NCI-H1694 (cell line): ENCODE data around the gene STARD3NL.
"Not testable (repeated sequence)": the region's sequence is repeated elsewhere in the genome, so short reads cannot be mapped to it uniquely, and the experiment has no call there.

Source experiments
- DNase-seq: peaks from one replicate; lab custom pipeline; 2025; lab: John Stamatoyannopoulos, UW

STARD3NL gene

DNA sequence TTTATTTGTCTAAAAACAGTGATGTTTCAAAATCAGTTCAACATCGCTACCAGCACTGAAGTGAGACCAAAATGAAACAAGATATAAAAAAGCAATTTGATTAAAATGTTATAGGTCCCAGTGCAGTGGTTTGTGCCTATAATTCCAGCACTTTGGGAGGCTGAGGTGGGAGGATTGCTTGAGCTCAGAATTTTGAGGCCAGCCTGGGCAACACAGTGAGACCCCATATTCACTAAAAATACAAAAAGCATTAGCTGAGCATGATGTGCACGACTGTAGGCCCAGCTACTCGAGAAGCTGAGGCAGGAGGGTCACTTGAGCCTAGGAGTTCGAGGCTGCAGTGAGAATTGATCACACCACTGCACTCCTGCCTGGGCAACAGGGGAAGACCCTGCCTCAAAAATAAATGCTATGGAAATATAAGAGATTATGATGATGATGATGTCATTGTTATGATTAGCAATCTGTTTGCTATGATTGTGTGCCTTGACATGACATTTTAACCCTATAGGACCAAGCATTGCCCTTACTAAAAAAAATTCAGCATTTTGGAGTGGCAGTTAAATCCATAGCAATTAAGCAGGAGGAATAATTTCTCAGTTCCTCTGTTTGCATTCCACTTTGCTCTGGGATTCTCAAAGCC is 91.8 kb downstream of the STARD3NL start:
- not testable (repeated sequence) for DNase-seq

DNA sequence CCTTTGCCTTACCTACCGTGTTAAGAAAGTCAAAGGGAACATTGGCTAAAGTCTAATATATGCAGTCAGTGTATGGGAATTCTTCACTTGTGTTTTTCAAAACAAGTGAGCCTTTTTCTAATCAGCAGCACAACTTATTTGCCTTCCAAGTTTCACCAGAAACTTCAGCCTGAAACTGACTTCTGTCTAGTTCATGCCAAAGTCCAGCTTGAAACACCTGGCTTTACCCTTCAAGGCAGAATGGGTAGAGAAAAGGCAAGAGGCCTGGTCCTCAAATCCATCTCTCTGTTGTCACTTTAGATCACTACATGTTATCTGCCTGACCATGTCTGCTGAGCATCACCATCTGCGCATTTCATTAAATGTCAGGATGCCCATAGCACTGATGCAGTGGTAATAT is 92.4 kb downstream of the STARD3NL start:
- DNase-seq = not testable (repeated sequence)

DNA sequence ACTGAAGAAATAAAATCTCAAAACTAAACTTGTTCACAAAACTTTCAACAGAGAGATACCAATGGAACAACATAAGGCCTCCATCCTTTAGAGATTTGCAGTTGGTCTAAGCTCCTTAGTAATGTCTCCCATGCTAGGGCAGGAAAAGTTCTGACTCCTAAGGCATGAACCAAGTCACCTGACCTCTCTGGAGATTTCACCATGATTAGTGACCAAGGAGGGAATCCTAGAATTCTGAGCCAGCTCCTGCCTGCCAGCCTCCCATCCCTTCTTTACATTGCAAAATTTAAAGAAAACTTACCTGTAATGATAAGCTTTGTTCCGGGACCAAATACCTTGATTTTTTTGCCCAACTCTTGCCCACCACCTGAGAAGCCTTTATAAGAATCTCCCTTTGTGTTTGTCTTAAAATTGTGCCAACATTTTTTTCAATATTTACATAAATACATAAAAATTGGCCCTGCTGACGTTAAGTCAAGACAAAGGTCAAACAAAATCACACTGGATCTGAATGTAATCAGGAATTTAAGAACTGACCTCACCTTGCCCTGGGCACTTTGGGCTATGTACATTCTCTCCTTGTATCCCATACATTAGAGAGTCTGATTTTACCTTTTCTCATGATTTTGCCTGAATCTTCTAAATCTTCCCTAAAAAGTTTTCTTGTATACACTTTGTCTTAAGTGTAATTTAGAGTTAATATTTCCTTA is 95.4 kb downstream of the STARD3NL start, which contains the start of gene TARP:
Gene TARP (minus strand): TSS at position 351 of the 710 bp plus-strand sequence.
- no peak for DNase-seq

DNA sequence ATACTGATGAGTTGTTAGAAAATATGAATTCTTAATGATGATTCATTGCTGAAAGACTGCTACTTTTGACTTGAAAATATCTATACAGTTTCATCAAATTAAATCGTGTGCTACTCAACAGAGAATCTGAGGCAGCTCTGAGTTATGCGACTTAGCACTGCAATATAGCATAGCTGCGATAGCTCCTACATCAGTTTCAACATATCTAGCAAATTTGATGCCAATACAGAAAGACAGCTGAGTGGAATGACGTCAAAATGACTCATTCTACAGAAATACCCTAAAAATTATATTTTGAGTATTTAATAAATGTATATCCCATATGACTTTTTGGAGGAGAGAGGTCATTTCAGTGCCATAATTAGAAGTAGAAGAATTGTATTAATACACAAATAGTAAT is 96.4 kb downstream of the STARD3NL start:
- DNase-seq = no peak

DNA sequence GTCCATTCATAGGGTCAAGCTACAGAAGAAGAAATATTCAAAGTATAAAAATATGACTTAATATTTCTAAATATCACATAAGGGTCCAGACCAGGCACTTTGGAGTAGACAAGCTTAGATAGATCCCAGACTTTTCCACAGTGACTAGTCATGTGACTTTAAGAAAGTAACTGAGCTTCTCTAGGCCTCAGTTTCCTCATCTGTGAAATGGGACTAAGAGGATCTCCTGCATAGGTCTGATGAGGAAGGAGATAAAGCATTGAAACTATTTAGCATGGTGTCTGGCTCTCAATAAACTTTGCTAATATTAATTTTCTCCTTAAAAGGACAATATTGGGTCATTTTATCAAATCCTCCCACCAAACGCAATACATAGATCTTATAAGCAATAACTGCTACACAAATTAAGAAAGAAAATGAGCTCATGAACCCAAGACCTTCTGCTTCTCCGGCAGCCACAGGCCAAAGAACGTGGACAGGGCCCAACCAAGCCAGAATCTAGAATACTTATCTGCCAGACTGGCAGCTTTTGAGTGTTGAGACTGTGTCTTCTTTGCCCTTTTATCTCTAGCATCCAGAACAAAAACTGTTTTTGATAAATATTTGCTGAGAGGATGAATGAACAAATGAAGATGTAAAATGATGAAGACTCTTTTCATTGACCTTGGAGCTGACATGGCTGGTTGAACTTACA is 97.0 kb downstream of the STARD3NL start:
- DNase-seq = no peak

DNA sequence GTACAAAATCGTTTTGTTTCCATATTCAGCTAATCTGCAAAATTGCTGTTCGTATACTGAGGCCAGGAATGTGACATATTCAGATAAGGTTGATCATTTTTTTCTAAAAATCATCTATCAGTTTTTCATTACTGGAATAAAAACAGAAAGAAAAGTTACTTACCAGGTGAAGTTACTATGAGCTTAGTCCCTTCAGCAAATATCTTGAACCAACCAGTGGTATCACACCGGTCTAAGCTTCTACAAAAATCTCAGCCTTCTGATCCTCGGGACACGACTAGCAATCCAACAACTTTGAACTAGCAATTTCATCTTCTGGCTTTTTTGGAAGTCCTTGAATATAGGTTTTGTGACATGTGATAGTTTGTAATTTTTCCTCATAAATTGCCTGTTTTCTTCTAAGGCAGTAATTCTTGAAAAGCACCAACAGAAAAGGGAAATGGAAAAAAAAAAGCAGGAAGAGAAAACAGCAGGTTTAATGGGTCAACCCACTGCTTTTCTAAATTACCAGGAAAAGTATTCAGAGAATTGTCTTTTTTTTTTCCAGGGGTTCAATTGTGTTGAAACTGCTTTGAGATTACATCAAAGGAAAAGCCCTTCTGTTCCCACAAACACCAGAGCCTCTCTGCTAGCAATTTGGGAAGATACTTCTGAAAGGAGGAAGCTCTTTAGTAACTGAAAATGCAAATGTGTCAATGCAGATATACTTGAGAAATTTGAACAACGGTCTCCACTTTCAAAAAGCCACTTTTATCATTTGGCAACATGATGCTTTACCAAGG is 98.2 kb downstream of the STARD3NL start:
- no peak for DNase-seq

DNA sequence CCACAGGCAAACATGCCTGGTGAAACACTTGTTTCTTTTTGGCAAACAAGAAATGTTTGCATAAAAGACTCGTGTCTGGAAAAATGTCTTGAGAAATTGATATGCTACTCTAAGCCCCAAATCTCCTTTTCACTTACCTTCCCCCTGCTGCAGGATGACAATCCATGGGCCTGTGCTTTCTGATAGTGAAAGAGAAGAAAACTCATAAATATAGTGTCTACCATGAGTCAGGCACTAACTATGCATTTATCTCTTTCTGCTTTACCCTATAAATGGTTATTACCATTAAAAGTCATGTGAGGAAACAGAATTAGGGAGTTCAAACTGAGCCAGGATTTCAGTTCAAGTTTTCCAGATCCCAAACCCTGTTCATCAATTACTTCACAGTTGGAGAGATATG is 102.0 kb downstream of the STARD3NL start:
- DNase-seq = no peak
